Measurements from ENCODE around the gene TRAF1. TPM values are rescaled to one million over a fixed set of nuclear protein-coding genes. Genes with fewer than 3 reads are reported as not detected.
A peak's percentile ranks its signal among the peaks of the same experiment; 100 is the strongest.

The TRAF1 gene
- total RNA-seq, 1 experiment from 2014 or later, result 0.43 TPM

DNA sequence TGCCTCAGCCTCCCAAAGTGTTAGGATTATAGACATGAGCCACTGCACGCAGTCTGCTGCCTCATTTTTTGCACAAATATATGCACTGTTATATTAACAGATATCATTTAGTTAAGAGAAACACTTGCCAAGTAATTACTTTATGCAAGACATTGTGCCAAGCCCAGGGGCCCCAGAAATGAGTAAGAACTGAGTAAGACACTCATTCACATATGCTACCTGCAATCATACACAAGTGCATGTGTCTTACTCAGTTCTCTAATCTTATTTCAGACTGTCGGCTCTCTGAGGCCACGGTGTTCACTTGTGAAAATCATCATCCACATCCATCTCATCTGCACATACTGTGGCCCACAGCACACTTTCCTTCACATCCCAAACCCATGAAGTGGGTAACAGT, 16.0 kb downstream of the TRAF1 start:
- no peak for DNase-seq (ENCODE audit: low read depth)

DNA sequence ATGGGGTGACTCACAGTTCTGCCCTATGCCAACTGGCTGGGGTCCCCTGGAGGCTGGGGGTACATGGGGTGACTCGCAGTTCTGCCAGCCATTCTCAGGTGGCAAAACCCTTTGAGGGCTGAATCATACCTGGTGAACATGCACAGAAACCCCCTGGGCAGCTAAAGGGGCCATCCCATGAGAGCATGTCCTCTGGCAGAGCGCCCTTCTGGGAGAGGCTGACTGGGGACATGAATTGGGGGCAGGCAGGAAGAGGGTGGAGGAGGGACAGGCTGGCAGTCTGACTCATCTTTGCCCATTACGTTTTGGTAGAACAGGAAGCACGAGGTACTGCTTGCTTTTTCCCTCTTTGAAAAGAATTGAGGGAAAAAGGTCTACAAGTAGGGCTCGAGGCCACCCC, 16.7 kb downstream of the TRAF1 start:
- DNase-seq (ENCODE audit: low read depth), result peak; percentile 88

DNA sequence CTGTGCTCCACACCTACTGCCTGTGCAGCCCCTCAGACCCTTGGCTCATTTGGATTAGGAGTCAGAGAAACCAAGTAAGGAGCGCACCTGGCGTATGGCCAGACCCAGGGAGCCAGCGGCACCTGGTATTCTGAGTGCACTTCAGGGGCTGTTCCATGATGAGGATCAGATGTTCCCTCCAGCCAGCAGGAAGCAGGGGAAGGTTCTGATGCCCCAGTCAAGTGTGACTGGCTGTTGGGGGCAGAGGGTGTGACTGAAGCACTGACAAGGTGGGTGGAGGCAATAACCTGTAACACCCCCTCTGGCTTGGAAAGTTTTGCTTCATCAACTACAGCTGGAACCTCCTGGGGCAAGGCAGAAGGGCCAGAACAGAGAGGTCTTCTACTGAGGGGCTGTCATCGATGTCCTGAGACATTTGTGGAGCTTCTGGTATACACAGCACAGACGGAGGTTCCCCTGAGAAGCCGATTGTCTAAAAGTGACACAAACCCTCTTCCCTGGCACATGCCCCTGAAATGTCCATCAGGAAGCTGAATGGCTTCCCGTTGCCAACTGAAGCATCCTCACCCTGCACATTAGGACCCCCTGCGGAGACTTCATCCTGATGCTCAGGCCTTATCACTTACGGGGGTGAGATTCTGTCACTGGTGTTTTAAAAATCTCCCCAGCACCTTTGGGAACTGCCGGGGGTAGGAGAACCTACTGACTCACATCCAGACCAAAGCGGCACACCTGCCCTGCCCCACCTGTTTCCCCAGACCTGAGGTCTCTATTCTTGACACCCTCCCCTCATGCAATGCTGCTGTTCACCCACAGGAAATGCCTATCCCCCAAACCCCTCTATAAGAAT, 21.1 kb downstream of the TRAF1 start:
- DNase-seq (ENCODE audit: low read depth), result no peak

- no peak for DNase-seq (ENCODE audit: low read depth)
Observed at GRCh38 chr9:120904978-120905301, 21.7 kb downstream of the TRAF1 start.

DNA sequence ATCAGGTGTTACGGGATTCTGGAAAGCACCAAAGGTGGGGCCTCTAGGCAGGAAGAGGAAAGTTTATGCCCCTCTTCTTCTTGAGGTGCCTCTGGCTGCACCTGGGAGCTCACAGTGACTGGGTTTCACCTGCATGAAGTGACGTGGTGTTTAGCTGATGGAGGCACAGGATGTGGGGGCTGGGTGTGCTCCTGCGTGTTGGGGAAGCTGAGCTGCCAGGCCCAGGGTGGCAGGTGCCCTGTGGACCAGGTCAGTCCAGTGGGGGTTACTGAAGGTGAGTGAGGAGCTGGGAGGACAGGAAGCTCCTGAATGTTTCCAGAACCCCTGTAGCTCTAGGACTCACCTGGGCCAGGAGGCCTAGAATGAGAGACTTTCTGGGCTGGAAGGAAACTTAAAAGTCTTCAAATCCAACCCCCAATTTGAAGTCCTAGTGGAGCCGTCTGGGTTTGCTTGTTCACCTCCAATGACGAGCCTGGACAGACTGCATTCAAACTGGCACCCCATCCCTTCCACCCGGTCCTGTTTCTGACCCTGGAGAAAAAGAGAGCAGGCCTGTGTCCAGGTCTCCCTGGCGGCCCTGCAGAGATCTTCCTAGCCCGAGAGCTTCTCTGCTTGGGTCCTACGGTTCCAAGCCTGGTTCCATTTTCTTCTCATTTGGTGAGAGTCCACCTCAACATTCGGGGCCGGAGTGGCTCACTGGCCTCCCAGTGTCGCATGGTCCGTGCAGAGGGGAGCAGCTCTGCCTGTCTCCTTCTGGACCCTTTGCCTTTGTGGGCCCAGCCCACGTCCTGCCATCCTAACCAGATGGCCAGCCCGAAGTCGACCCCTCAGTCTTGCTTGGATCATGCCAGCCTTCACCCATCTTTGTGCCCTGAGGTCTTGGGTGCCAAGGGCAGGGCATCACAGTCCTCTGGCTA, 22.3 kb downstream of the TRAF1 start:
- DNase-seq (ENCODE audit: low read depth), result no peak

GRCh38 chr9:120902569-120903535, 23.7 kb downstream of the TRAF1 start:
- DNase-seq (ENCODE audit: low read depth), result no peak

GRCh38 chr9:120901755-120902568, 24.6 kb downstream of the TRAF1 start:
- DNase-seq (ENCODE audit: low read depth), result no peak

DNA sequence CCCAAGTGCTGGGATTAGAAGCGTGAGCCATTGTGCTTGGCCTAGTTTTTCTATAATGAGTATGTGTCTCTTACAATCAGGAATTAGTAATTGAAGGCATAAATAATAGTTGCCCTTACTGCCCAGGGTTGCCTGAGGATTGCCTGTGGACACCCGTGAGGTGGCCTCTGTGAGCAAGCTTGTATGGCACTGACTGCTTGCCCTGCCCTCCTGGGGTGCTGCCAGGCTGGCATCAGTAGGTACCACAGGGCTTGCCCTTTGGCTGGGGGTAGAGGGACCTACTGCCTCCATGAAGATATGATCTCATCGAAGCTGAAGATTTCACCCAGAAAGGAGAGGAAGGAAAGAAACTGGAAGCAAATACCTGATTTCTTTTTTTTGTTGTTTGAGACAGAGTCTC, 25.8 kb downstream of the TRAF1 start:
- no peak for DNase-seq (ENCODE audit: low read depth)

GRCh38 chr9:120899490-120900068, 27.0 kb downstream of the TRAF1 start:
- DNase-seq (ENCODE audit: low read depth), result no peak

GRCh38 chr9:120898396-120898795, 28.2 kb downstream of the TRAF1 start:
- DNase-seq (ENCODE audit: low read depth), result no peak

DNA sequence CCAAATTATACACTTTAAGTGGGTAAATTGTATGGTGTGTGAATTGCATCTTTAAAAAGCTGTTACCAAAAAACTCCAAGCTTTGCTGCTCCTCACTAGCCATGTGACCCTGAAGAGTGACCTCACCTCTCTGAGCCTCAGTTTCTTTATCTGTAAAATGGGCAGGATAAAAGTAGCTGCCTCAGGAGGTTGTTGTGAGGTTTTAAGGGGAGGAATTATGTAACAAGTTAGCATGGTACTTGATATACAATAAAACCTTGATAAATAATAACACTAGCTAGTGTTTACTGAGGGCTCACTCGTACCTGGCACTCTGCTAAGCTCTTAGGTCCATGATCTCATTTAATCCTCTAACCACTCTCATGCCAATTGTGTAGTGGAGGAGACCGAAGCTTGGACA, 30.6 kb downstream of the TRAF1 start:
- no peak for DNase-seq (ENCODE audit: low read depth)

DNA sequence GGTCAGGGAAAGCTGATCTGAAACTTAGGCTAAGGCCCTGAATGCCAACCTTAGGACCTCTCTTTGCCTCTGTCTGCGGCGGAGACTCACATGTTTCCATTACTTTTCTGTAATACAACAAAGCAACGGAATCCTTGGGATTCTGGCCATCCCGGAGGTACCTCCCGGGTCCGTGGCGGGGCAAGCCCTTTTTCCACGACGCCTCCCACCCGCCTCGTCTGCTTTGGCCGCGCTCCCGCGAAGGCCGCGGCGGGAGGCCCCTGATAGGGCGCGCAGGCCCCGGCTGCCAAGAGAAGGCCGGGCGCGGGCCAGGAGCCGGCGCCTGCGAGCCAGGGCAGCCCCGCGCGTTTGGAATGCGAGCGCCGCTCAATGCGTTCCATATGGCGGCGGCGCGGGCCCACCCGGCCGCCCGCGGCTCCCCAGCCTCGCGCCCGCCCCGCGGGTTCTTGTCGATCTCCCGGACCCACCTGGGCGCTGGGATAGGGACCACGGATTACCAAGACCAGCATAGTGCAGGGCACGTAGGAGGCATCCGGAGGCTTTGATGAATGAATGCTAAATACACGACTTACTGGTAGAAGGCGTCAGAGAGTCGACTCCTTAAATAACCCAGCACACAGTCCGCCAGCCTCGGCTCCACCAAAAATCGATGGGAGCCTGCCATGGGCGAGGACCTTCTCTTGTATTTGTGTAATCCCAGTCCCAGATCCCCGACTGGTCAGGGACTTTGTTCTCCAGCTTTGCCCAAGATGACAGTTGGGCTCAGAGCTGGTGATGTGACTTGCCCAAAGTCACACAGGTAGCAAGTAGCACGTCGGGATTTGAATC, 32.1 kb downstream of the TRAF1 start:
- DNase-seq (ENCODE audit: low read depth), result no peak

DNA sequence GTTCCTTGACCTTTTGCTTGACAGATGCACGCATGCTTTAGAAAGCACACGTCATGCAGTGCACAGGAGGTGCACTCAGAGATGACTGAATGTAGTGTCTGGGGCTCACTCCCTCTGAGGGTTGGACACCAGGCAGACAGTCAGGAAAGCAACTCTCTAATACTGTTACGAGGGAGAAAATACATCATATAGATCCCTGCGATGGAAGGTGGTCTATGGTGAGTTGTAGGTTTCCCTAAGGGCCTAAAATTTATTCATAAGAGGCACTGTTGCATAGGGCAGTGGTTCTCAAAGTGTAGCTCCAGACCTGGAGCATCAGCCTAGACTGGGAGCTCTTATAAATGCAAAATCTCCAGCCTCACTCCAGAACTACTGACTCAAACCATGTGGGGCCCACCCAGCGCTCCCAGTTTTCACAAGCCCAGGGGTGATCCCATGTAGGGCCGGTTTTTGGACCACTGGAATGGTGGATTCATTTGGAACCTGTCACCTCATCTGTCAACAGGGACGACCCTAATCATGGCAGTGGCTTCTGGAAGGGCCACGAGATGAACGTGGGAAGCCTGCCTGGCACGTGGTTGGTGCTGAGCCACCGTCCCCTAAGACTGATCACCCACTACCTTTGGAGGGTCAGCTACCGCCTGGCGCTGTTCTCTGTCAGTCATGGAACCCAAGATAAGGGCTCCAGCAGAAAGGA, 32.8 kb downstream of the TRAF1 start:
- DNase-seq (ENCODE audit: low read depth), result no peak

DNA sequence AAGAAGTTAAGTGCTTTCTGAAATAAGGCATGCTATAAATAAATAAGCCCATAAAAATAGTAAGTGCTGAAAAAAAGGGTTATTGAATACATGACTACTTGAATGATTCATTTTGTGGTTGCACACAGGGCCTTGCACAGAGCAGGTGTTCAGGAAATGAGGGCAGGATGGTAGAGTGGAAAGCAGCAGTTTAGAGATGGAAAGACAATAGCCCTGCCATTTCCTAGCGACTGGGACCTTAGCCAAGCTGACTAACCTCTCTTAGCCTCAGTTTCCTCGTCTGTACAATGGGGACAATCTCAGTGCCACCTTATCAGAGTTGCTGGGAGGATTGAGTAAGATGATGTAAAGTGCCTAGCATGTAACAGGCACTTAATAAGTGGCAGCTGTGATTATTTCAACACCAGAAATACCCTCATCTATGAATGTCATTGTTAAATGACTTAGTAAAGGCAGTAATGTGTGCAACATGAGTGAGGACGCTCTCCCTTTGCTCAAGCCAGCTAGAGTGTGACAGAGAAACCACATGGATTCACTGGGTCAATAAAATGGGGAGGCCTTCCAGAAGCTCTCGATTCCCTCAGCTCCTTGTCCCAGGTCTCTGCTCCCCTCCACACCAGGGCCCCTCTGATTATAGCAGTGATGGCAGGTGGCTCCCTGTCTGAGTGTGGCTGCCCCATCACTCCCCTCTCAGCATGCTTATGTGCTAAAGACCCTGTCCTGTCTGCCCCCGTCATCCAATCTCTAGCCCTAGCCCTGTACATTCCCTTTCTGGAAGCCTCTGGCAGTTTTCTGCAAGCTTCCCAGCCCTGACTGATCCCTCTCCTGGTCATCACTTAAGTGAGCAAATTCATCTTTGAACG, 33.6 kb downstream of the TRAF1 start:
- peak; percentile 98 for DNase-seq (ENCODE audit: low read depth)

GRCh38 chr9:120891884-120892747, 34.5 kb downstream of the TRAF1 start:
- no peak for DNase-seq (ENCODE audit: low read depth)

GRCh38 chr9:120891245-120891883, 35.2 kb downstream of the TRAF1 start:
- no peak for DNase-seq (ENCODE audit: low read depth)
